Activated T-helper 1 cell treated with anti-CD3 and anti-CD28 coated beads, Interleukin-12 subunit alpha, Interleukin-12 subunit beta, Interleukin-2, Interleukin-4 antibody, amounts not matched to agents 30 ng/mL and 10 ng/mL and 1 ng/mL, durations not matched to agents 14 hours and 24 hours and 36 hours (primary cell): ENCODE data around the gene KCNG1. TPM values are rescaled to one million over a fixed set of nuclear protein-coding genes. Genes with fewer than 3 reads are reported as not detected.

Experiments used
- DNase-seq: peaks from one replicate; pipeline ENCODE4 v3.0.0; 2021; ENCODE audit warnings: low spot score
- H3K27ac Mint-ChIP-seq: one replicate; pipeline ENCODE4 v1.8.0; 2021; ENCODE audit warnings: mild to moderate bottlenecking, mixed read lengths
- H3K27me3 Mint-ChIP-seq: one replicate; pipeline ENCODE4 v1.8.0; 2022; ENCODE audit warnings: mild to moderate bottlenecking, moderate library complexity, mixed read lengths; ENCODE audit not compliant: insufficient read depth
- H3K36me3 Mint-ChIP-seq: one replicate; pipeline ENCODE4 v1.8.0; 2021; ENCODE audit warnings: low read depth, mixed read lengths
- H3K4me1 Mint-ChIP-seq: one replicate; pipeline ENCODE4 v1.8.0; 2021; ENCODE audit warnings: low read depth, mixed read lengths
- H3K4me3 Mint-ChIP-seq: one replicate; pipeline ENCODE4 v1.8.0; 2021; ENCODE audit warnings: mild to moderate bottlenecking, moderate library complexity, mixed read lengths
- H3K9me3 Mint-ChIP-seq: one replicate; pipeline ENCODE4 v1.8.0; 2021; ENCODE audit warnings: mixed read lengths
- intact Hi-C: fragments of 100-400 bp; cut with micrococcal nuclease; formaldehyde crosslinking; loops from one replicate; pipeline ENCODE4 v1.15.1; 2024
- total RNA-seq: library from RNA; stranded (reverse); gene quantifications from 2 replicates; pipeline ENCODE4 v1.2.3, GENCODE V29; 2022

The KCNG1 gene
- total RNA-seq, 1 donor from 2014 or later: 3.1 TPM

GRCh38 chr20:51004305-51004727 lies 18.6 kb downstream of the KCNG1 start:
- H3K27ac Mint-ChIP-seq: no peak overlapping the region
- no peaks in the 10 kb centered on the region for H3K36me3 Mint-ChIP-seq
- no peak for DNase-seq
- no peaks in the 10 kb centered on the region for H3K4me1 Mint-ChIP-seq
- intact Hi-C loops: no loop called here
- H3K9me3 Mint-ChIP-seq: no peaks in the 10 kb centered on the region
- H3K27me3 Mint-ChIP-seq: peaks cover 4% of the 10 kb centered on the region
- H3K4me3 Mint-ChIP-seq: no peak overlapping the region

GRCh38 chr20:51003753-51004152 lies 19.2 kb downstream of the KCNG1 start:
- Mint-ChIP-seq H3K4me3 (no peak overlapping the region), H3K9me3 (no peaks in the 10 kb centered on the region)
- intact Hi-C loops: no loop called here

GRCh38 chr20:51002633-51003032 lies 20.3 kb downstream of the KCNG1 start:
- Mint-ChIP-seq H3K27ac (no peak overlapping the region), H3K27me3 (peaks cover 5% of the 10 kb centered on the region), H3K4me3 (no peak overlapping the region), H3K9me3 (no peaks in the 10 kb centered on the region), H3K36me3 (no peaks in the 10 kb centered on the region), H3K4me1 (no peaks in the 10 kb centered on the region)
- intact Hi-C loops: no loop called here
- DNase-seq: no peak

More at GRCh38 chr20:51003753-51004152, 19.2 kb downstream of the KCNG1 start:
- DNase-seq: no peak
- no peaks in the 10 kb centered on the region for H3K36me3 Mint-ChIP-seq
- H3K27ac Mint-ChIP-seq: no peak overlapping the region
- peaks cover 4% of the 10 kb centered on the region for H3K27me3 Mint-ChIP-seq
- H3K4me1 Mint-ChIP-seq: no peaks in the 10 kb centered on the region

GRCh38 chr20:51001430-51002265 lies 21.3 kb downstream of the KCNG1 start:
- H3K9me3 Mint-ChIP-seq: no peaks in the 10 kb centered on the region
- no peaks in the 10 kb centered on the region for H3K4me1 Mint-ChIP-seq
- DNase-seq: no peak
- H3K36me3 Mint-ChIP-seq: no peaks in the 10 kb centered on the region
- intact Hi-C loops: no loop called here
- H3K4me3 Mint-ChIP-seq: no peak overlapping the region
- H3K27me3 Mint-ChIP-seq: peaks cover 9% of the 10 kb centered on the region
- no peak overlapping the region for H3K27ac Mint-ChIP-seq

GRCh38 chr20:50999355-50999754 lies 23.6 kb downstream of the KCNG1 start:
- H3K4me1 Mint-ChIP-seq: no peaks in the 10 kb centered on the region
- H3K4me3 Mint-ChIP-seq: no peak overlapping the region
- peaks cover 11% of the 10 kb centered on the region for H3K27me3 Mint-ChIP-seq
- no peak for DNase-seq
- intact Hi-C loops: no loop called here
- no peaks in the 10 kb centered on the region for H3K36me3 Mint-ChIP-seq
- H3K27ac Mint-ChIP-seq: no peak overlapping the region
- H3K9me3 Mint-ChIP-seq: no peaks in the 10 kb centered on the region

- Mint-ChIP-seq H3K4me3 (no peak overlapping the region), H3K9me3 (no peaks in the 10 kb centered on the region), H3K27me3 (peaks cover 9% of the 10 kb centered on the region), H3K36me3 (no peaks in the 10 kb centered on the region), H3K27ac (no peak overlapping the region), H3K4me1 (peaks cover 6% of the 10 kb centered on the region)
- DNase-seq: no peak
- intact Hi-C loops: no loop called here
These were observed 25.7 kb downstream of the KCNG1 start for GRCh38 chr20:50996901-50997865.

- Mint-ChIP-seq H3K4me1 (peaks cover 6% of the 10 kb centered on the region), H3K36me3 (no peaks in the 10 kb centered on the region), H3K27me3 (peaks cover 9% of the 10 kb centered on the region), H3K9me3 (no peaks in the 10 kb centered on the region), H3K27ac (no peak overlapping the region), H3K4me3 (no peak overlapping the region)
- no peak for DNase-seq
- intact Hi-C loops: no loop called here
These were observed 27.4 kb downstream of the KCNG1 start for GRCh38 chr20:50995506-50995905.

- Mint-ChIP-seq H3K27ac (no peak overlapping the region), H3K9me3 (no peaks in the 10 kb centered on the region), H3K4me3 (no peak overlapping the region), H3K4me1 (peaks cover 6% of the 10 kb centered on the region), H3K36me3 (no peaks in the 10 kb centered on the region), H3K27me3 (peaks cover 7% of the 10 kb centered on the region)
- intact Hi-C loops: loop anchor here (1.0 kb wide), 1 partner anchor 312 kb away; no protein-coding TSS in a partner anchor
- DNase-seq: no peak
These were observed 29.0 kb downstream of the KCNG1 start for GRCh38 chr20:50993876-50994275.

- intact Hi-C loops: loop anchor here (1.0 kb wide), 1 partner anchor 313 kb away; no protein-coding TSS in a partner anchor
- Mint-ChIP-seq H3K27ac (no peak overlapping the region), H3K4me3 (no peak overlapping the region), H3K9me3 (no peaks in the 10 kb centered on the region), H3K27me3 (peaks cover 9% of the 10 kb centered on the region), H3K36me3 (no peaks in the 10 kb centered on the region), H3K4me1 (peaks cover 6% of the 10 kb centered on the region)
- peak; percentile 33 for DNase-seq
These were observed 30.0 kb downstream of the KCNG1 start for GRCh38 chr20:50992733-50993457.

GRCh38 chr20:50992336-50992732 lies 30.6 kb downstream of the KCNG1 start:
- peaks cover 11% of the 10 kb centered on the region for H3K4me1 Mint-ChIP-seq
- H3K9me3 Mint-ChIP-seq: no peaks in the 10 kb centered on the region
- no peak overlapping the region for H3K4me3 Mint-ChIP-seq
- intact Hi-C loops: no loop called here
- no peak overlapping the region for H3K27ac Mint-ChIP-seq
- DNase-seq: no peak
- H3K36me3 Mint-ChIP-seq: no peaks in the 10 kb centered on the region
- peaks cover 12% of the 10 kb centered on the region for H3K27me3 Mint-ChIP-seq

GRCh38 chr20:50991076-50991475 lies 31.8 kb downstream of the KCNG1 start:
- DNase-seq: no peak
- Mint-ChIP-seq H3K36me3 (no peaks in the 10 kb centered on the region), H3K27me3 (peaks cover 15% of the 10 kb centered on the region), H3K4me1 (peaks cover 11% of the 10 kb centered on the region), H3K27ac (no peak overlapping the region), H3K4me3 (no peak overlapping the region), H3K9me3 (no peaks in the 10 kb centered on the region)
- intact Hi-C loops: no loop called here

GRCh38 chr20:50987493-50988210 lies 35.3 kb downstream of the KCNG1 start:
- H3K4me1 Mint-ChIP-seq: peaks cover 5% of the 10 kb centered on the region
- no peaks in the 10 kb centered on the region for H3K36me3 Mint-ChIP-seq
- H3K4me3 Mint-ChIP-seq: no peak overlapping the region
- intact Hi-C loops: loop anchor here (1.0 to 10.0 kb wide), 7 partner anchors 193 to 1095 kb away; partner anchors contain the start of genes BCAS4 and SALL4
- no peaks in the 10 kb centered on the region for H3K9me3 Mint-ChIP-seq
- no peak overlapping the region for H3K27ac Mint-ChIP-seq
- peaks cover 18% of the 10 kb centered on the region for H3K27me3 Mint-ChIP-seq
- DNase-seq: peak; percentile 56
